Thyroid gland (tissue), 4 donors: ENCODE data around the gene SLC17A2. TPM values are rescaled to one million over a fixed set of nuclear protein-coding genes. Genes with fewer than 3 reads are reported as not detected.

ENCODE experiments used
- DNase-seq, 2 donors: peaks; one replicate each; pipeline ENCODE4 v3.0.0-alpha.2; 2019
- H3K27ac ChIP-seq, 3 donors: fragments of 200-600 bp; sonication (generic); 1 replicate in 2 of 3; 2 replicates in 1 of 3; pipeline ENCODE4 v1.5.1; 2016 to 2019; ENCODE audit warnings: mild to moderate bottlenecking in 1 of 3, moderate library complexity in 1 of 3
- H3K27me3 ChIP-seq: fragments of 200-600 bp; sonication (generic); one replicate; pipeline ENCODE4 v1.5.1; 2019
- H3K36me3 ChIP-seq, 2 donors: fragments of 200-600 bp; sonication (generic); one replicate each; pipeline ENCODE4 v1.5.1; 2016 to 2019
- H3K4me1 ChIP-seq, 2 donors: fragments of 200-600 bp; sonication (generic); one replicate each; pipeline ENCODE4 v1.5.1; 2017 to 2019
- H3K4me3 ChIP-seq, 3 donors: fragments of 200-600 bp; sonication (generic); replicated peaks in 1 of 3; 1 replicate in 2 of 3; 2 replicates in 1 of 3; pipeline ENCODE4 v1.5.1; 2016; ENCODE audit warnings: mild to moderate bottlenecking in 1 of 3
- H3K9me3 ChIP-seq: fragments of 200-600 bp; sonication (generic); one replicate; pipeline ENCODE4 v1.5.1; 2017
- CTCF ChIP-seq, 6 experiments: fragments of 200-600 bp in 3 of 6; fragments of 450-650 bp in 3 of 6; sonication (generic) in 3 of 6; IDR thresholded peaks; one replicate each; pipeline ENCODE4 v1.5.1; 2016 to 2019; ENCODE audit warnings: antibody characterized with exemption in 6 of 6, mild to moderate bottlenecking in 2 of 6, inconsistent platforms in 1 of 6, moderate library complexity in 1 of 6
- POLR2A ChIP-seq, 2 donors: fragments of 450-650 bp; IDR thresholded peaks; one replicate each; pipeline ENCODE4 v1.6.1; 2017; ENCODE audit warnings: antibody characterized with exemption in 2 of 2, mild to moderate bottlenecking in 2 of 2, moderate library complexity in 1 of 2
- WGBS, 2 donors: methylation state at CpG; one replicate each; pipeline ENCODE4 v1.1.5; 2017; 5-methylcytosine and 5-hydroxymethylcytosine counted together
- intact Hi-C: fragments of 100-400 bp; cut with DNase I; formaldehyde crosslinking; loops from one replicate; pipeline ENCODE4 v1.15.1; 2023
- total RNA-seq, 4 donors: library from RNA; depleted of rRNA; stranded (reverse); fragments of >200 nt; gene quantifications; one replicate each; pipeline ENCODE4 v1.2.3, GENCODE V29; 2016

The SLC17A2 gene
- total RNA-seq, 4 donors from 2014 or later = not detected

GRCh38 chr6:25928562-25929324, 1.7 kb downstream of the SLC17A2 start:
- Histone ChIP-seq H3K4me1 (no peaks in the 10 kb centered on the region), H3K4me3 (no peak overlapping the region), H3K27ac (no peak overlapping the region), H3K9me3 (no peaks in the 10 kb centered on the region), H3K36me3 (no peaks in the 10 kb centered on the region), H3K27me3 (no peaks in the 10 kb centered on the region)
- TF ChIP-seq POLR2A (IDR thresholded peaks at IDR 0.05) (no peak), CTCF (IDR thresholded peaks at IDR 0.05) (no peak)
- DNase-seq = no peak
- intact Hi-C loops = no loop called here
- 86 to 90% methylated on average over 4 of the region's 4 CpGs for WGBS, 2 donors

- intact Hi-C loops = no loop called here
- Histone ChIP-seq H3K4me3 (no peak overlapping the region), H3K27ac (no peak overlapping the region), H3K9me3 (no peaks in the 10 kb centered on the region), H3K36me3 (no peaks in the 10 kb centered on the region), H3K27me3 (no peaks in the 10 kb centered on the region), H3K4me1 (no peaks in the 10 kb centered on the region)
- TF ChIP-seq POLR2A (IDR thresholded peaks at IDR 0.05) = no peak
- TF ChIP-seq CTCF (IDR thresholded peaks at IDR 0.05) = no peak
- no peak for DNase-seq
- 63 to 77% methylated on average over 2 of the region's 2 CpGs for WGBS, 2 donors
These were observed 2.7 kb downstream of the SLC17A2 start for GRCh38 chr6:25927756-25928216.

- Histone ChIP-seq H3K9me3 (no peaks in the 10 kb centered on the region), H3K4me1 (no peaks in the 10 kb centered on the region), H3K4me3 (no peak overlapping the region), H3K27ac (no peak overlapping the region), H3K27me3 (no peaks in the 10 kb centered on the region), H3K36me3 (no peaks in the 10 kb centered on the region)
- intact Hi-C loops = no loop called here
- TF ChIP-seq POLR2A (IDR thresholded peaks at IDR 0.05) (no peak), CTCF (IDR thresholded peaks at IDR 0.05) (no peak)
- 75 to 80% methylated on average over 2 of the region's 2 CpGs for WGBS, 2 donors
- no peak for DNase-seq
These were observed 3.3 kb downstream of the SLC17A2 start for GRCh38 chr6:25927178-25927577.

GRCh38 chr6:25925876-25926275, 4.6 kb downstream of the SLC17A2 start:
- Histone ChIP-seq H3K36me3 (no peaks in the 10 kb centered on the region), H3K4me1 (no peaks in the 10 kb centered on the region), H3K9me3 (no peaks in the 10 kb centered on the region), H3K27ac (no peak overlapping the region), H3K27me3 (no peaks in the 10 kb centered on the region), H3K4me3 (no peak overlapping the region)
- TF ChIP-seq CTCF (IDR thresholded peaks at IDR 0.05) (no peak), POLR2A (IDR thresholded peaks at IDR 0.05) (no peak)
- intact Hi-C loops = no loop called here
- no peak for DNase-seq
- 78 to 90% methylated on average over 1 of the region's 1 CpG for whole genome bisulfite sequencing, 2 donors

GRCh38 chr6:25922301-25922700, 8.2 kb downstream of the SLC17A2 start:
- H3K4me1 ChIP-seq = no peaks in the 10 kb centered on the region
- no peak overlapping the region for H3K27ac ChIP-seq

More at GRCh38 chr6:25922301-25922700, 8.2 kb downstream of the SLC17A2 start:
- no peaks in the 10 kb centered on the region for H3K9me3 ChIP-seq
- intact Hi-C loops = no loop called here
- 76 to 84% methylated on average over 2 of the region's 2 CpGs for WGBS, 2 donors
- H3K4me3 ChIP-seq = no peak overlapping the region
- no peak for TF ChIP-seq POLR2A (IDR thresholded peaks at IDR 0.05)
- TF ChIP-seq CTCF (IDR thresholded peaks at IDR 0.05) = no peak
- H3K36me3 ChIP-seq = no peaks in the 10 kb centered on the region
- H3K27me3 ChIP-seq = no peaks in the 10 kb centered on the region
- no peak for DNase-seq
